ENCODE data around the gene USP9X. TPM values are rescaled to one million over a fixed set of nuclear protein-coding genes. Genes with fewer than 3 reads are reported as not detected.
"Not testable (repeated sequence)": the region's sequence is repeated elsewhere in the genome, so short reads cannot be mapped to it uniquely, and the experiment has no call there.

Gene USP9X, protein sequence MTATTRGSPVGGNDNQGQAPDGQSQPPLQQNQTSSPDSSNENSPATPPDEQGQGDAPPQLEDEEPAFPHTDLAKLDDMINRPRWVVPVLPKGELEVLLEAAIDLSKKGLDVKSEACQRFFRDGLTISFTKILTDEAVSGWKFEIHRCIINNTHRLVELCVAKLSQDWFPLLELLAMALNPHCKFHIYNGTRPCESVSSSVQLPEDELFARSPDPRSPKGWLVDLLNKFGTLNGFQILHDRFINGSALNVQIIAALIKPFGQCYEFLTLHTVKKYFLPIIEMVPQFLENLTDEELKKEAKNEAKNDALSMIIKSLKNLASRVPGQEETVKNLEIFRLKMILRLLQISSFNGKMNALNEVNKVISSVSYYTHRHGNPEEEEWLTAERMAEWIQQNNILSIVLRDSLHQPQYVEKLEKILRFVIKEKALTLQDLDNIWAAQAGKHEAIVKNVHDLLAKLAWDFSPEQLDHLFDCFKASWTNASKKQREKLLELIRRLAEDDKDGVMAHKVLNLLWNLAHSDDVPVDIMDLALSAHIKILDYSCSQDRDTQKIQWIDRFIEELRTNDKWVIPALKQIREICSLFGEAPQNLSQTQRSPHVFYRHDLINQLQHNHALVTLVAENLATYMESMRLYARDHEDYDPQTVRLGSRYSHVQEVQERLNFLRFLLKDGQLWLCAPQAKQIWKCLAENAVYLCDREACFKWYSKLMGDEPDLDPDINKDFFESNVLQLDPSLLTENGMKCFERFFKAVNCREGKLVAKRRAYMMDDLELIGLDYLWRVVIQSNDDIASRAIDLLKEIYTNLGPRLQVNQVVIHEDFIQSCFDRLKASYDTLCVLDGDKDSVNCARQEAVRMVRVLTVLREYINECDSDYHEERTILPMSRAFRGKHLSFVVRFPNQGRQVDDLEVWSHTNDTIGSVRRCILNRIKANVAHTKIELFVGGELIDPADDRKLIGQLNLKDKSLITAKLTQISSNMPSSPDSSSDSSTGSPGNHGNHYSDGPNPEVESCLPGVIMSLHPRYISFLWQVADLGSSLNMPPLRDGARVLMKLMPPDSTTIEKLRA (N-terminal part only)
- 51.0 TPM for polyA plus RNA-seq (2013, experiment 1 of 2; ENCODE audit: insufficient read length)
- polyA plus RNA-seq (2013, experiment 2 of 2; ENCODE audit: insufficient read length), result 55.7 TPM

DNA sequence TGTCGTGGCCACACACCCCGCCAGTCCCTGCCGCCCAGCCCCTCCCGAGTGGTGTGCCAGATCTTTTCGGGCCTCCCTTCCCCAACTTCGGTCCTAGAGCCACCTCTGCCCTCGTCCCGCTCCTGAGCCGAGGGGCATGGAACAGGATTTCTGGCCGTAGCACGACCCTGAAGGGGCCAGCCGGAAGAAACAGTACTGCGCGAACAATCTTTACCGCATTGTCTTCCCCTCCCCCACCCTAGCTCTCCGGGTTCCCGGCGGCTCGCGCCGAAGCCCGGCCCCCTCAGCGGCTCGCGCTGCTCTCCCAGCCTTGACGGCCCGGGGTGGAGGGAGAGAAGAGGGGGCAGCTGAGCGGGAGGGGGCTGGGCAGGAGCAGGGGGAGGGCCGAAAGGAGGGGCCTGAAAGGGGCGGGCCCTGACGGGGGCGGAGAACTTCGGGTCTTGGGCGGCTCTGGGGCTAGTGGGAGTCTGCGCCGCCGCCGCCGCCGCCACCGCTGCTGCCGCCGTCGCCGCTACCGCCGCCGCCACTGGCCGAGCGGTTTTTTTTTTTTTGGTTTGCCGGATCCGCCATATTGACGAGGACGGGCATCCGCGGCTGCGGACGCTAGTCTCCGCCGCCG lies at the start of gene USP9X:
TSS of gene USP9X (plus strand) at position 553 of the 619 bp plus-strand sequence. CDS start 38,184 bp downstream, outside the sequence.
- peak; percentile 92 for DNase-seq

DNA sequence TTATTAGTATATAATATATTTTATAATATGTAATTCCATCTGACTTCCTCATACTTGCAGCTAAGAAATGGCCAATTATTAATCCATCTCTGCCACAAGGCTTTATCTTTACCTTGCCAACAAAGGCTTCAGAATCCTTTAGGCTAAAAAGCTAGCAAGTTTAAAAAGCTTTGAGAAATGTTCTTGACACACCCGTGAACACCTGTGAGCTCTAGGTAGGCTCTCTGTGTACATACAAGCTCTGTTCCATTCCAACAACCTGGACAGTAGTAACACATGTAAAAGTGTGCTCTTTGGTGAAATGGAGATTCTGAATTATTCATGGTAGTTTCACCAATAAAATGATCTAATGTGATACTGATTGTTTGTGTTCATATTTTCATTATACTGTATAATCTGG lies 49.7 kb upstream of the USP9X start:
- DNase-seq, result no peak

DNA sequence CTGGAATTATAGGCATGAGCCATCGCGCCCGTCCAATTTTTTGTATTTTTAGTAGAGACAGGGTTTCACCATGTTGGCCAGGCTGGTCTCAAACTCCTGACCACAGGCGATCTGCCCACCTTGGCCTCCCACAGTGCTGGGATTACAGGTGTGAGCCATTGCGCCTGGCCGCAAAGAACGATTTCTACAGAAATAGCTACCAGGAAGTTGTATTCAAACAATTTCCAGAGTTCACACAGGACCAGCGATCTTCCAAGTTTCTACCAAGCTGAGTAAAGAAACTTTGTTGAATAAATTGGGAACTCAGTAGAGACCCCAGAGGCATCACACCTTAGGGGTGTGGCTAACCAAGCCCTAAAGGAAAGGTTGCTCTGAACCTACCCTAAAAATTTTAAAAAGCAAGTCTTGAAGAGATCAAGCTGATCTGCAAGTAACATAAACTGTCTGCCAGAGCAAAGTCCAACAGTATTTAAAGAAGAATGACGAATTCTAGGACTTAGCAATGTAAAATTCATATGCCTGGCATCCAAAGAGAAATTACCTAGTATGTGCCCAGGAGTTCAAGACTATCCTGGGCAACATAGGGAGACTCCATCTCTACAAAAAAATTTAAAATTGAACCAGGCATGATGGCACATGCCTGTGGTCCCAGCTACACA lies 48.4 kb upstream of the USP9X start:
- no peak for DNase-seq

DNA sequence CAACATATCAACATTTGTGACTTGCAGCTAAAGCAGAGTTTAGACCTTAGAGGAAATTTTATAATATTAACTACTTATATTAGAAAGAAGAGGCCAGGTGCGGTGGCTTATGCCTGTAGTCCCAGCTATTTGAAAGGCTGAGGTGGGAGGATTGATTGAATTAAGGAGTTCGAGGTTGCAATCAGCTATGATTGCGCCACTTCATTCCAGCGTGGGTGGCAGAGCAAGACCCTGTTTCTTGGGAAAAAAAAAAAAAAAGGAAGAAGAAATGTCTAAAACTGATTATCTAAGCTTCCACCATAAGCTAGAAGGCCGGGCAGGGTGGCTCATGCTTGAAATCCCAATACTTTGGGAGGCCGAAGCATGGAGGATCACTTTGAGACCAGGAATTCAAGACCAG lies 42.0 kb upstream of the USP9X start:
- DNase-seq, result no peak

DNA sequence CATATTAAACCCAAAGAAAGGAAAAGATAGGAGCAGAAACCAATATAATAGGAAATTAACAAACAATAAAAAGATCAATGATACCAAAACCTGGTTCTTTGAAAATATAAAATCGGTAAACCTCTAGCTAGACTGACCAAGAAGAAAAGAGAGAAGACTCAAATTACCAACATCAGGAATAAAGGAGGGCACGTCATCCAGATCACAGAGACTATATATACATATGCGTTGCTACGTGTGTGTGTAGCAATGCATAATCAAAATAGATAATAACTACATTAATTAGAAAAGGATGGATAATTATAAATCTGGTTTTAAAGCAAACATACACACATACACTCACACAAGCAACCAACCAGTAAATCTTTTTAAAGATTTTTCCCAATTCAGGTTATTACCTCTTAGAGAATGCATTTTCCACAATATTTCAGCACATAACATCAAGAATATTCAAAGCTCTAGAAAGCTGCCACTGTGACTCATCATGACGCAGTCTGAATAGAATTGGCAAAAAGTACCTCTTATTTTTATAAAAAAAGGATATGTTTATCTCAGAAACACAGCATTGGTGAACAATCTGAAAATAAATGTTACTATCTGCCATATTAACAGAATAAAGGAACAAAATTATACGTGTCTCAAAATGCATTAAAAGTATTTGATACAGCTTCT lies 41.4 kb upstream of the USP9X start:
- DNase-seq, result peak; percentile 38

DNA sequence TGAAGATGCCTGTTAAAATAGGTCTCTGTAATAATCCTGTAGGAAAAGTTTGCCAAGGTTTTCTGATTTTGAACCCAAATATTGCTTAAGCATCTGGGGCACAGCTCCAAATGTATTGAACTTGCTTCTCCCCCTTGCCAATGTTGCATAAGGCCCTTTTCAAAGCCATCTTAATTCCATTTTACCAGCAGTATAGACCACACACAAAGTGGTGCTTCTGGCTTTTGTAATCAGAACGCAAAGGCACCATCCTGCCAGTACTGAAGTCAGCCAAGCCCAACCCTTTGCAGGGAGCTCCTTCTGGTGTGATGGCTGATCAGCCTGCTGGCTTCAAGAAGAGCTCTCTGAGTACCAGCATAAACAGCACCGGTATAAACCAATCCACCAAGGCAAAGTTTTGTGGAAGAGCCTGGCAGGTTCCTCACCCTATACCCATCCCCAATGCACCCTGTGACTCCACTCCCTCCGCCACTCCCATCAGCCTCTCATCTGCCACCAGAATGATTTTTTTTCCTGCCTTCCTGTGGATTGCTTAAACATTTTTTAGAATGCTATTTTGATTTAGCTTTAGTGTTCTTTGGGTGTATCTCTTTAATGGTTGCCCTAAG lies 39.2 kb upstream of the USP9X start:
- peak; percentile 28 for DNase-seq

DNA sequence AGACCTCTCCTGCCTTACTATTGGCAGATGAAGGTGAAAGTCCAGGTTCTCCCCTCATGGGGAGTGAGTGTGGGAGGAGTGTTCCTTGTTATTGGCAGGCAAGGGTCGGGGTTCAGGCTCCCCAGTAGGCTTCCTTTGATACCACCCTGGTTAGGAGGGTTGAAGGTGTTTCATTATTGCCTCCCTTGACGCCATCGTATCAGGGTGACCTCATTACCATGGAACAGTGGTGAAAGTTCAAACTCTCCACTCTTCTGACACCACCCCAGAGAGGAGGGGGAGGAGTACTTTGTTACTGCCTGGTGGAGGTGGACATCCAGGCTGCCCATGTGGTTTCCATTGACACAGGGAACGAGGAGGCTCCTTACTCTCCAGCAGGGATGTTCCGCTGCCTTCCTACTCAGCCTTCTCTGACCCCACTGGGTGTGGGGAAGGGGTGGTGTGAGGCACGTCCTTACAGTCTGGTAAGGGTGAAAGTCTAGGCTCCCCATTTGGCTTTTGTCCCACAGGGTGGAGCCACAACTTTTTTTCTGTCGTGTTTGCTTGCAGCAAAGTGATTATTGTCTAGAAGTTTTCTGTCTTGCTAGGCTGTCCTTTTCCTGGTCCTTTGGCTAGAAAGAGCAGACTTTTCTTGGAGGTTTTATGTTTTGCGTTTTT lies 37.2 kb upstream of the USP9X start:
- no peak for DNase-seq

DNA sequence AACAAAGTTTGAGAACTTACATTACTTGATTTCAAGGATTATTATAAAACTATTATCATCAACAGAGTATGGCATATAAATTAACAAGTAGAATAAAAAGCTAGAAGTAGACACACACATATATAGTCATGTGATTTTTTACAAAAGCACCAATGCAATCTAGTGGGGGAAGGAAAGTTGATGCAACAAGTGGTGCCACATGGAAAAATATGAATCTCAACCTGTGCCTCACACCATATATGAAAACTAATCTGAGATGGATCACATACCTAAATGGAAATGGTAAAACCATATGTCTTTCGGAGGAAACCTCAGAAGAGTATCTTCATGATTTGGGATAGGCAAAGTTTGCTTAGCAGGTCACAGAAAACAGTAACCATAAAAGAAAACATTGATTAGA lies 34.9 kb upstream of the USP9X start:
- no peak for DNase-seq

DNA sequence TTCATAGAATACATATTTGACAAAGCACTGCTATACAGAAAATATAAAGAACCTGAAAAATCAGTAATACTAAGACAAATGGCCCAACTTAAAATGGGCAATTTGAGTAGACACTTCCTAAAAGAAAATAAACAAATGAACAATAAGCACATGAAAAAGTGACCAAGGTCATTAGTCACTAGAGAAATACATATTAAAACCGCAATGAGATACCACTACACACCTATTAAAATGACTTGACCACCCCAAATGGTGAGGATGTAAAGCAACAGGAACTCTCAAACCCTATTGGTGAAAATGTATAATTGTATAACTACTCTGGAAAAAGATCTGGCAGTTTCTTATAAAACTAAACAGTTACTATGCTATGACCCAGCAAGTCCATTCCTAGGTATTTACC lies 34.0 kb upstream of the USP9X start:
- no peak for DNase-seq

DNA sequence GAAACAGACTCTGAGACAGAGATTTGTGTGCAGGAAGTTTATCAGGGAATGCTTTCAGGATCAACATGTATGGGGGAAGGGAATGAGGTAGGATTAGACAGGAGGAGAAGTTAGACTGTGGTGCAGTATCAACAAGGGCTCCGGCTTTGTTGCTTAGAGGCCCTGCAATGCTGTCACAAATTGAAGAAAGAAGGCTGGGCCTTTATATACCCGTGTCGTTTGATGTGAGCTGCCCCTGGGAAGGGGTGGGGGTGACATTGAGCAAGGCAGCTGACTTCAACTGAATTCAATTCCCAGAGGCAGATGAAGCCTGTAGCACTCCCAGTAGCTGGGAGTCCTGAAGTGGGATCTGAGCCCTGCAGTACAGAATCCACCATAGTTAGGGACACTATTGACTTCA lies 29.5 kb upstream of the USP9X start:
- no peak for DNase-seq

DNA sequence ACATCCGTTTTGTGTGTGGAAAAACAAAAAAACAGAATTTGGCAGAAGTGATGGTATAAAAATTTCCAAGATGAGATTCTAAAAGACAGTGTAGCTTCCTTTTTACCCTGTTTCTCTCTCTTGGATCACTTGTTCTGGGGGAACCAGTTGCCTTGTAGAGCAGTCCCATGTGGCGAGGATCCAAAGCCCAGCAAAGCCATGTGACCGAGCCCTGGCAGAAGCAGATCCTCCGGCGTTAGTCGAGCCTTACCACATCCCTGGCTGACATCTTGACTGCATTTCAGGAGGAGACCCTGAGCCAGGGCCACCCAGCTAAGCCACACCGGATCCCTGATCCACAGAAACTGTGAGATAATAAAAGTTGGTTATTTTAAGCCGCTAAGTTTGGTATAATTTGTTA lies 22.0 kb upstream of the USP9X start:
- not testable (repeated sequence) for DNase-seq

DNA sequence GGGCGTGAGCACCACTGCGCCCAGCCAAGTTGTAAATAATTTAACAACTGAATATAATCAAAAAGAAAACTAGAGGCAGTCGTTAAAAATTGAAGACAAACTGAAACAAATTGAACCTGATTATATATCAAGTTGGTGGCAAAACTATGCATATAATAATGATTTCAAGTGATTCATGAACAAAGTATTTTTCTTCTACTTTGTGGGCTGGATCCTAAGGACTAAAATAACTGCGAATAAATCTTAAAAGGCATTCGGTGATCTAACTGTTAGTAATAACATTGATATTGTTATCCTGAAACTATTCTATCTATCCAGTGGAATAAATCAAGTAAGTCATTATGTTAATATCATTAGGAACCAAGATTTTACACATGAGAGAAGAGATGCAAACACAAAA lies 21.2 kb upstream of the USP9X start:
- peak; percentile 34 for DNase-seq

DNA sequence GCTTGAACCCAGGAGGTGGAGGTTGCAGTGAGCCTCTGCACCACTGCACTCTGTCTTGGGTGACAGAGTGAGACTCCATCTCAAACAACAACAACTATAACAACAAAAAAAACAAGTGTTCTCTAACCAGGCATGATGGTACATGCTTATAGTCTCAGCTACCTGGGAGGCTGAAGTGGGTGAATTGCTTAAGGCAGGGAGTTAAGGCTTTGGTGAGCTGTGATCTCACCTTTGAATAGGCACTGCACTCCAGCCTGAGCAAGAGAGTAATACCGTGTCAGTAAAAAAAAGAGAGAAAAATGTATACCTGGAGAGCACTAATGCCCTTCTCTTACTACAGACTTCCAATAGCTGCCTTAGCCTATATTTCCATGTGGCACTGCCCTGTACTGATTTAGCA lies 18.9 kb upstream of the USP9X start:
- no peak for DNase-seq

DNA sequence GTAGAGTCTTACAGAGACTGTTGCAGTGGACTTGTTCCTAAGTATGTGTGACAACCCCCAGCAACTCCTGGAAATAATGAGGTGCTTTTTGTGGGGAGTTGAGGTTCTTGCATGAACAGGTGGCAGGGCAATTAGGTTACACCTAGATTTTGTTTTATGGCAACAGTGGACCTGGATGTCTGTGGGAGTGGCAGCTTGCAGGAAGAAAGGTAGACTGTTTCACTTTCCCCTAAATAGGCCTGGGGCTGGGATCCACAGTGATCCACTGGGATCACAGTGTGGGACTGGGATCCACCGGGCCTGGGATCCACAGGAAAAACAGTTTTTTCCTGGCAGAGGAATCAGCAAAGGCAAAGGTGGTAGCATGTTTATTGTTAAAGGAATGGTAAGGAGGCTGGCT lies 18.3 kb upstream of the USP9X start:
- no peak for DNase-seq

DNA sequence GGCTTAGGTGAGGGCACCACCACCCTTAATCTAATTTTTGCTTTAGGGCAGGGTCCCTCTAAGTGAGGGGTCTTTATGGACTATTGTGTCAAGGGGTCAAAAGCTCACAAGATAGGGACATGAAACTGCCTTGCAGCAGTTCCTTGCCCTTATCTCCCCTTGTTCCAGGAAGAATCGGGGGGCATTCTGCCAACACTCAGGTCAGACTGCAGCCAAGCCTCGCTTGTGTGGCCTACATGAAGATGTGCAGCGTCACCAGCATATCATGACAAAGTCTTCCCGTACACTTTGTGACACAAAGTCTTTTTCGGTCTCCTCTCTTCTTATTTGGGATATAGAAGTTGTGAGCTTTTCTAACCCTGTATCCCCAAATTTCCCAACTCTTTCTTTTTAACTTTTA lies 17.5 kb upstream of the USP9X start:
- DNase-seq, result no peak

DNA sequence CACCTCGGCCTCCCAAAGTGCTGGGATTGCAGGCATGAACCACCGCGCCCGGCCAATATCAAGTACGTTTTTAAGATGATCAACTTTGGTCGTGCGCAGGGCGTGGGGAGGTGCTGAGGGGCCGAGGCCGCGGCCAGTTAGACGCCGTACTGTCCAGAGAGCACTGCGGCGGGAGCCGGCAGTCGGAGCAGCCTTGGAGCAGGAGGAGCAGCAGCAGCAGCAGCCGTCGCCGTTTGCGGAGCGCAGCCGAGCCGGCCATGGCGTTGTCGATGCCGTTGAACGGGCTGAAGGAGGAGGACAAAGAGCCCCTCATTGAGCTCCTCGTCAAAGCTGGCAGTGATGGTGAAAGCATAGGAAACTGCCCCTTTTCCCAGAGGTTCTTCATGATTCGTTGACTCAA lies 8.5 kb upstream of the USP9X start:
- DNase-seq, result no peak

DNA sequence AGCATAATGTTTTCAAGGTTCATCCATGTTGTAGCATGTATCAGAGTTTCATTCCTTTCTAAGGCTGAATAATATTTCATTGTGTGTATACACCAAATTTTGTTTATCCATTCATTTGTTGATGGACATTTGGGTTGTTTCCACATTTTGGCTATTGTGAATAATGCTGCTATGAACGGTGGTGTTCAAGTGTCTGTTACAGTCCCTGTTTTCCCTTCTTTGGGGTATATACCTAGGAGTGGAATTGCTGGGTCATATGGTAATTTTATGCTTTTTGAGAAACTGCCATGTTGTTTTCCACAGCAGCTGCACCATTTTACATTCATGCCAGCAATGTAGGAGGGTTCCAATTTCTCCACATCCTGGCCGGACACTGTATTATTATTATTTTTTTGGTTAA lies 3.4 kb upstream of the USP9X start:
- DNase-seq, result no peak

DNA sequence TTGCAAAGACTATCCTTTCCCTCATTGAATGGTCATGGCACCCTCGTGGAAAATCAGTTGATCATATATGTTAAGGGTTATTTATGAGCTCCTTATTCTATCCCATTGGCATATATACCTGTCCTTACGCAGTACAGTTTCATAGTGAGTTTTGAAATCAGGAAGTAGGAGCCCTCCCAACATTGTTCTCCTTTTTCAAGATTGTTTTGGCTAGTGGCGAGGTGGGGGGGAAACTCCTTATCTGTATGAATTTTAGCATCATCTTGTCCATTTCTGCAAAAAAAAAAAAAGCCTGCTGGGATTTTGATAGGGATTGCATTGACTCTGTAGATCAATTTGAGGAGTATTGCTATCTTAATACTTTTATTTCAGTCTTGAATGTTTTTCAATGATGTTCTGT lies 2.5 kb upstream of the USP9X start:
- DNase-seq, result no peak

DNA sequence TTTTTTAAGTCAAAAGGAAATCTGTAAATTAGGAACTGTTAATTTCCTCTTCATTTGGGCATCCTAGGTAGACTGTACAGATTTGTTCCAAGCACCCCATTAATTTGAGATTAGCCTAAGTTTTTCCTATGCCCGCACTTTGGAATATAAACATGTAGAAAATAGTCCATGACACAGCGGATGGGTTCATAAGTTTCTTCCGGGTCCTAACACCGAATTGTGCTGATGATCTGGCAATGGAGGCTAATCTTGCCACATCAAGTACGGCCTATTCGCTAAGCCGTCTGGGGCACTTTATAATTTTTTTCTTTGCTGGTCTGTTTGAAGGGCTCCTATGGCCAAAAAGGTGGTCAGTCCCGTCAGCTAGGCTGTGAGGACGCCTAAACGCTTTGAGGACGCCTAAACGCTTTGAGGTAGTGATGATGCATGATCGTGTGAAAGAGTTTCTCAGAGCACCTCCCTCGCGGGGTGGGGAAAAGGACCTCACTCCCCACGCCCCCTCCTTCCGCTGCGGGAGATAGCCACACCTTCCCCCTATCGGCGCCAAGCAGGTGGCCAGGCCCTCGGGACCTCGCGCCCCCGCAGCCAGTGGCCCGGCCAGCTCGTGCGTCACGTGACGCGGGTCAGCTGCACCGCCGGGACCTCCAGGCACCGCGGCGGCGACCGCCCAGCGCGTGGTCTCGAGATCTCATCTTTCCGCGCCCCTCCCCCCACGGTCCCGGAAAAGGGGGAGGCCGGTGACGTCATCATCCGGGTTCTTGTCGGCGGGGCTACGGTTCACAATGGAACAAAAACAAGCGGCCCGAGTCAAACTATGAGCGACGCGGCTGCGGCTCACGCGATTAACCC lies 977 bp upstream of the USP9X start:
- peak; percentile 94 for DNase-seq

DNA sequence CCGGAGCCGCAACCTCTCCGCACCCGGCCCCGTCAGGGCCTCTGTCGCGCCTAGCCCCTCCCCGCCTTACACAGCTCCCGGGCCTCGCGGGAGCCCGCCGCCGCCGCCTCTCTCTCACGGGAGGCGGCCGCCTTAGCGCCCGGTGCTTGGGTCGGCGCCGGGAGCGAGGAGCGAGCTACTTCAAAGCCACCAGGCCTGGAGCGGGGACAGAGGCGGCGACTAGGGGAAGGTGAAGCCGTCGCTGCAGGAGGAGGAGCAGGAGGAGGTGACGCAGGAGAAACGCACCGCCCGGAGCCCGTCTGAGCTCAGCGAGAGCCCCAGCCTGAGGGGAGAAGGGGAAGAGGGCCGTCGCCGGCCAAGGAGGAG lies 250 bp downstream of the USP9X start:
- DNase-seq, result no peak
